HUDEP-2 (cell line): ENCODE data around the gene KLF6.

Source experiments
- DNase-seq, 76 experiments: peaks; one replicate each; lab custom pipeline; 2025; ENCODE audit not compliant: unreplicated experiment in 76 of 76; lab: John Stamatoyannopoulos, UW

The KLF6 gene

GRCh38 chr10:3759397-3759796 lies 25.6 kb downstream of the KLF6 start:
- DNase-seq: no peak

- no peak for DNase-seq
These were observed 26.5 kb downstream of the KLF6 start for GRCh38 chr10:3758491-3758970.

- no peak for DNase-seq
These were observed 27.1 kb downstream of the KLF6 start for GRCh38 chr10:3757638-3758490.

GRCh38 chr10:3757250-3757637 lies 27.8 kb downstream of the KLF6 start:
- DNase-seq: no peak

- no peak for DNase-seq
These were observed 28.7 kb downstream of the KLF6 start for GRCh38 chr10:3756360-3756740.

- no peak for DNase-seq
These were observed 29.3 kb downstream of the KLF6 start for GRCh38 chr10:3755440-3756359.

GRCh38 chr10:3754727-3755439 lies 30.1 kb downstream of the KLF6 start:
- DNase-seq: no peak

GRCh38 chr10:3750854-3751253 lies 34.2 kb downstream of the KLF6 start:
- DNase-seq: no peak

- no peak for DNase-seq
These were observed 34.8 kb downstream of the KLF6 start for GRCh38 chr10:3750006-3750816.

GRCh38 chr10:3749600-3749999 lies 35.4 kb downstream of the KLF6 start:
- no peak for DNase-seq

GRCh38 chr10:3749011-3749410 lies 36.0 kb downstream of the KLF6 start:
- no peak for DNase-seq

GRCh38 chr10:3748484-3748883 lies 36.5 kb downstream of the KLF6 start:
- DNase-seq: no peak

GRCh38 chr10:3747984-3748383 lies 37.0 kb downstream of the KLF6 start:
- no peak for DNase-seq

GRCh38 chr10:3747248-3747960 lies 37.6 kb downstream of the KLF6 start:
- no peak for DNase-seq

- no peak for DNase-seq
These were observed 38.4 kb downstream of the KLF6 start for GRCh38 chr10:3746634-3747033.

GRCh38 chr10:3745521-3745920 lies 39.5 kb downstream of the KLF6 start:
- DNase-seq: peak in 1 of 76 experiments; percentile 12

GRCh38 chr10:3741688-3742461 lies 43.1 kb downstream of the KLF6 start:
- no peak for DNase-seq

GRCh38 chr10:3740157-3740871 lies 44.7 kb downstream of the KLF6 start:
- DNase-seq: peak in 20 of 76 experiments; percentile 2 to 63 (median 30)
